Measurements from ENCODE around the gene NPIPB2. TPM values are rescaled to one million over a fixed set of nuclear protein-coding genes. Genes with fewer than 3 reads are reported as not detected.
A peak's percentile ranks its signal among the peaks of the same experiment; 100 is the strongest.

The NPIPB2 gene
- polyA plus RNA-seq, 3 donors from 2014 or later: 1.9 TPM; not detected in 2

DNA sequence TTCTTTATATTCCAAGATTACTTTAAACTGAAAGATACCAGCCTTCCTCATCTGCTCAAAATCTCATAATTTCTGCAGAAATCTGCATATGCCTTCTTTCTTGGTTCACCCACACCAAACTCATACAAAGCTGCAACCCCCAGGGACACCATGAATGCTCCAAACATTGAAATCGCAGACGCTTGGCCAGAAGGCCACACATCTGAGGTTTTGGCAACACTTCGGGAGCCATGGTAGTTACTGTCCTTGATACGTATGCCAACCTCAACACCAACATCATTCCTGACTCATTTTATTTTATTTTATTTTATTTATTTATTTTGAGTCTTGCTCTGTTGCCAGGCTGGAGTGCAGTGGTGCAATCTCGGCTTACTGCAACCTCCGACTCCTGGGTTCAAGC is 37.9 kb downstream of the NPIPB2 start:
- H3K4me1 Mint-ChIP-seq: peaks cover 37 to 46% of the 10 kb centered on the region in 2 donors
- H3K4me3 Mint-ChIP-seq: no peak overlapping the region
- peak overlapping the region in 1 of 6 donors; percentile 51 for H3K27ac Mint-ChIP-seq
- no peak for DNase-seq
- H3K36me3 Mint-ChIP-seq: no peaks in the 10 kb centered on the region
- H3K9me3 Mint-ChIP-seq: no peaks in the 10 kb centered on the region
- peaks cover 0 to 3% (median 2%) of the 10 kb centered on the region in 3 donors for H3K27me3 Mint-ChIP-seq (ENCODE audit: low read depth in 3 of 3)

- Mint-ChIP-seq H3K27me3 (ENCODE audit: low read depth in 3 of 3) (peaks cover 0 to 3% (median 2%) of the 10 kb centered on the region in 3 donors), H3K27ac (peak overlapping the region in 1 of 6 donors; percentile 26), H3K4me1 (peaks cover 35 to 40% of the 10 kb centered on the region in 2 donors), H3K36me3 (peaks cover 0 to 7% (median 0%) of the 10 kb centered on the region in 3 donors), H3K9me3 (no peaks in the 10 kb centered on the region), H3K4me3 (no peak overlapping the region)
- no peak for DNase-seq
Measured at GRCh38 chr16:11901091-11901490, 40.8 kb downstream of the NPIPB2 start.

- Mint-ChIP-seq H3K4me3 (no peak overlapping the region), H3K36me3 (peaks cover 5 to 12% (median 6%) of the 10 kb centered on the region in 3 donors), H3K9me3 (no peaks in the 10 kb centered on the region), H3K4me1 (peaks cover 31 to 41% of the 10 kb centered on the region in 2 donors), H3K27ac (peak overlapping the region in 3 of 6 donors; percentile 19 to 80 (median 64)), H3K27me3 (ENCODE audit: low read depth in 3 of 3) (peaks cover 0 to 3% (median 0%) of the 10 kb centered on the region in 3 donors)
- DNase-seq: no peak
Measured at GRCh38 chr16:11896486-11897176, 45.2 kb downstream of the NPIPB2 start.

GRCh38 chr16:11893571-11893970 is 48.3 kb downstream of the NPIPB2 start:
- H3K27ac Mint-ChIP-seq: peak overlapping the region in 4 of 6 donors; percentile 14 to 76 (median 44)
- no peak overlapping the region for H3K4me3 Mint-ChIP-seq
- H3K4me1 Mint-ChIP-seq: peaks cover 8 to 14% of the 10 kb centered on the region in 2 donors
- peaks cover 11 to 17% (median 12%) of the 10 kb centered on the region in 3 donors for H3K36me3 Mint-ChIP-seq
- no peaks in the 10 kb centered on the region for H3K9me3 Mint-ChIP-seq
- peak; percentile 17 to 26 (median 23) for DNase-seq
- no peaks in the 10 kb centered on the region for H3K27me3 Mint-ChIP-seq (ENCODE audit: low read depth in 3 of 3)

DNA sequence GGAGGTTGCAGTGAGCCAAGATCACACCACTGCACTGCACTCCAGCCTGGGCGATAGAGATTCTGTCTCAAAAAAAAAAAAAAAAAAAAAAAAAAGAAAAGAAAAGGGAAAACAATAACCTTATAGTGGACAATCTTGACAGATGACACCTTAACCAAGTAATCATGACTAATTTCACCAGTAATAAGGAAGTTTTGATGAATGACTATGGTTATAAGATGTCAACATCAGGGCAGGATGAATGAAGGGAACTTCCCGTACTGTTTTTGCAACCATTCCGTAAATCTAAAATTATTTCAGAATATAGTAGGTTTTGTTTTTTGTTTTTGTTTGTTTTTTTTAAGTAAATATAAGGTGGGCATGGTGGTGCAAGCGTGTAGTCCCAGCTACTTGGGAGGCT is 49.1 kb downstream of the NPIPB2 start:
- no peak for DNase-seq
- no peaks in the 10 kb centered on the region for H3K9me3 Mint-ChIP-seq
- H3K27ac Mint-ChIP-seq: no peak overlapping the region
- peaks cover 11 to 17% (median 13%) of the 10 kb centered on the region in 3 donors for H3K36me3 Mint-ChIP-seq
- no peak overlapping the region for H3K4me3 Mint-ChIP-seq
- H3K4me1 Mint-ChIP-seq: peaks cover 4 to 8% of the 10 kb centered on the region in 2 donors
- H3K27me3 Mint-ChIP-seq (ENCODE audit: low read depth in 3 of 3): no peaks in the 10 kb centered on the region

GRCh38 chr16:11890231-11890965 is 51.4 kb downstream of the NPIPB2 start:
- no peaks in the 10 kb centered on the region for H3K9me3 Mint-ChIP-seq
- H3K27ac Mint-ChIP-seq: peak overlapping the region in 2 of 6 donors; percentile 36 to 62
- H3K27me3 Mint-ChIP-seq (ENCODE audit: low read depth in 3 of 3): no peaks in the 10 kb centered on the region
- DNase-seq: no peak
- H3K4me3 Mint-ChIP-seq: no peak overlapping the region
- peaks cover 19 to 28% (median 19%) of the 10 kb centered on the region in 3 donors for H3K36me3 Mint-ChIP-seq
- H3K4me1 Mint-ChIP-seq: peaks cover 3 to 7% of the 10 kb centered on the region in 2 donors

GRCh38 chr16:11886881-11887280 is 55.0 kb downstream of the NPIPB2 start:
- peak overlapping the region in 2 of 6 donors; percentile 23 to 51 for H3K27ac Mint-ChIP-seq
- no peaks in the 10 kb centered on the region for H3K4me1 Mint-ChIP-seq
- H3K4me3 Mint-ChIP-seq: no peak overlapping the region
- H3K27me3 Mint-ChIP-seq (ENCODE audit: low read depth in 3 of 3): no peaks in the 10 kb centered on the region
- H3K9me3 Mint-ChIP-seq: no peaks in the 10 kb centered on the region
- peaks cover 12 to 27% (median 15%) of the 10 kb centered on the region in 3 donors for H3K36me3 Mint-ChIP-seq
- DNase-seq: no peak

DNA sequence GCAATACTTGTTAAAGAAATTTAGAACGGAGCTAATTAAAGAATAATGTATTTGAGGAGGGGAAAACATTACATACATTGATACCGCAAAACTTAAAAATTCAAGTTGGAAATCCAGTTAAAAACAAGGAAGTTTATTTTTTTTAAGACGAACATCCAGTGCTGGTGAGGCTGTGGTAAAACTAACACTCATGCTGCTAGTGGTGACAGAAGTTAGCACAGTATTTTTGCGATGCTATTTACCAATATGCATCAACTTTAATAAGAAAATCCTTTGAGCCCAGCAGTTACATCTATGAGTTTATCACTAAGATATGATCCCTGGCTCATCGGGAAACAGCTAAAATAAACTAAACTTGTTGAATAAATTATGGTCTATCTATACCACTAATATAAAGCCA is 57.8 kb downstream of the NPIPB2 start:
- peak overlapping the region in 1 of 6 donors; percentile 2 for H3K27ac Mint-ChIP-seq
- no peak overlapping the region for H3K4me3 Mint-ChIP-seq
- peaks cover 8 to 29% (median 19%) of the 10 kb centered on the region in 3 donors for H3K36me3 Mint-ChIP-seq
- no peaks in the 10 kb centered on the region for H3K27me3 Mint-ChIP-seq (ENCODE audit: low read depth in 3 of 3)
- no peaks in the 10 kb centered on the region for H3K9me3 Mint-ChIP-seq
- DNase-seq: no peak
- H3K4me1 Mint-ChIP-seq: no peaks in the 10 kb centered on the region

DNA sequence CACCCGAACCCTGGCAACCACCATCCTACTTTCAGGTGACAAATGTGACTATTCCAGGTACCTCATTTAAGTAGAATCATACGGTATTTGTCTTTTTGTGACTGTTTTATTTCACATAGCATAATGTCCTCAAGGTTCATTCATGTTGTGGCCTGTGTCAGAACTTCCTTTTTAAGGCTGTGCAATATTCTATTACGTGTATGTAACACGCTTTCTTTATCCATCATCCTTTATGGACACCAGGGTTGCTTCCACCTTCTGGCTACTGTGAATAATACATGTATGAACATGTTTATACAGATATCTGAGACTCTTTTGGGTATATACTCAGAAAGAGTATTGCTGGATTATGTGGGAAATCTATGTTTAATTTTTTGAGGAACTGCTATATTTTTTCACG is 61.8 kb downstream of the NPIPB2 start:
- H3K36me3 Mint-ChIP-seq: peaks cover 0 to 30% (median 15%) of the 10 kb centered on the region in 3 donors
- H3K4me3 Mint-ChIP-seq: no peak overlapping the region
- H3K27ac Mint-ChIP-seq: peak overlapping the region in 1 of 6 donors; percentile 67
- H3K4me1 Mint-ChIP-seq: no peaks in the 10 kb centered on the region
- H3K27me3 Mint-ChIP-seq (ENCODE audit: low read depth in 3 of 3): no peaks in the 10 kb centered on the region
- H3K9me3 Mint-ChIP-seq: no peaks in the 10 kb centered on the region
- DNase-seq: no peak

DNA sequence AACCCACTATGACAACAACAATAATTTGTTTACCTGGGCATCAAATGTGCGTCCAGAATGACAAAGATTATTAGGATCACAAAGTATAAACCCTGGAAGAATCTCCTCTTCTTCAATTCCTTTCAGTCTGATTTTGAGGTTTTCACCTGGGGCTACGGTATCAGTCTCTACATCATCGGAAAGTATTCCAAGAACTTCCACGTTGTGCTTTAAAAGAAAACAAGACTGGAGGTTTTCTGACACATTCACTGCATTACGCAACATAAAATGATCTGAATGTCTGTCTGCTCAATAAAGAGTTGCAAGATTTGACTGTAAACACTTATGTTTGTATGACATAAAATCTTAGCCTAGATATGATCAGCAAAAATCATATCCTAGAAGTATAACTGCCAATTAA is 64.5 kb downstream of the NPIPB2 start:
- Mint-ChIP-seq H3K4me1 (no peaks in the 10 kb centered on the region), H3K4me3 (no peak overlapping the region), H3K36me3 (peaks cover 5 to 40% (median 20%) of the 10 kb centered on the region in 3 donors), H3K27ac (no peak overlapping the region), H3K9me3 (no peaks in the 10 kb centered on the region), H3K27me3 (ENCODE audit: low read depth in 3 of 3) (no peaks in the 10 kb centered on the region)
- DNase-seq: no peak

Other genes starting within 250 kb of the NPIPB2 start
- gene TXNDC11, start 199.2 kb downstream of the NPIPB2 start, polyA plus RNA-seq: 10 to 100 TPM; 35.6 to 57.2 (median 46.9) TPM
- 10 to 100 TPM; 20.3 to 34.2 (median 29.2) TPM for gene ZC3H7A, start 144.8 kb downstream of the NPIPB2 start, polyA plus RNA-seq
- gene RSL1D1, start 90.5 kb downstream of the NPIPB2 start, polyA plus RNA-seq: 100 to 1,000 TPM in 2 of 3 donors, 10 to 100 TPM in 1; 37.4 to 206 (median 161) TPM
- gene GSPT1, start 26.1 kb downstream of the NPIPB2 start, polyA plus RNA-seq: 10 to 100 TPM; 45.6 to 63.0 (median 58.7) TPM
- gene TNFRSF17, start 23.2 kb upstream of the NPIPB2 start, polyA plus RNA-seq: not detected
- 10 to 100 TPM in 1 of 3 donors, 1 to 10 TPM in 2; 2.4 to 22.8 (median 6.7) TPM for gene SNX29, start 34.7 kb upstream of the NPIPB2 start, polyA plus RNA-seq